ENCODE results near the gene MAP1A.
"Not testable (repeated sequence)": the region's sequence is repeated elsewhere in the genome, so short reads cannot be mapped to it uniquely, and the experiment has no call there.

Gene MAP1A

DNA sequence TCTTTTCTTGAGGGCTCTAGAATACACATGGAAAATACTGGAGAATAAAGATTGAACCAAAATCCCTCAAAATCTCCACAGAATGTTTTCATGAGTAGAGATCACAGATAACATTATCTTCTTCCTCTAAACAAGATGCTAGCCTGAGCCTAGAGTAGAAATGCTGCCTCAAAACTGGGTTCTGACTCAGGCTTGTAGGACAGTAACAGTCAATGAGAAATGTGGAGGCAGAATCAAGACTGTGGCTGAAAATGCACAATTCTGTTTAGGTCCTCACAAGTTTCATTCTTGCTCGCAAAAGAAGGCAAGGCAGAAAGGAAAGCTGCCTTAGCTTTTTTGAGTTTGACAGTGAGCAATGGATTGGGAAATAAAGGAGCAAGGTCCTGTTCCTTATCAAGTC, 57.2 kb downstream of the MAP1A start:
- not testable (repeated sequence) for H3K27me3 ChIP-seq (ENCODE audit: control insufficient read depth in 1 of 2, insufficient read depth in 2 of 2, low read length in 2 of 2); H3K9ac ChIP-seq (ENCODE audit: low read length); H3K4me1 ChIP-seq (ENCODE audit: insufficient read depth, low read length); H3K27ac ChIP-seq (ENCODE audit: low read depth, low read length); H3K36me3 ChIP-seq (ENCODE audit: insufficient read depth, low read length); H3K4me3 ChIP-seq (ENCODE audit: low read depth in 1 of 2, low read length in 2 of 2); H3K9me3 ChIP-seq (ENCODE audit: low read length)

Measured in muscle layer of colon (tissue), 2 donors.